PC-3 (cell line): ENCODE data around the gene SYMPK. TPM values are rescaled to one million over a fixed set of nuclear protein-coding genes. Genes with fewer than 3 reads are reported as not detected.

Source experiments
- ATAC-seq: fragments of 200-7000 bp; cut with Tn5 transposase; 2 replicates; pipeline ENCODE4 v1.9.1; 2020; ENCODE audit warnings: mild to moderate bottlenecking, moderate library complexity
- BruUV-seq: library from RNA; stranded (reverse); fragments of 400-500 nt; replicated peaks from 2 replicates; lab custom pipeline; 2021; lab: Mats Ljungman, UMichigan
- CTCF ChIA-PET: fragments of 300-600 bp; sonication (Branson Sonifier 250); formaldehyde crosslinking; loops from one replicate; lab custom pipeline; 2022; ENCODE audit warnings: antibody characterized with exemption; lab: Charles Lee
- POLR2A ChIA-PET: fragments of 300-600 bp; sonication (Branson Sonifier 250); formaldehyde crosslinking; loops from one replicate; lab custom pipeline; 2022; ENCODE audit warnings: antibody characterized with exemption; ENCODE audit not compliant: unreplicated experiment; lab: Charles Lee
- DNase-seq: peaks from one replicate; pipeline ENCODE4 v3.0.0-alpha.2; 2015
- H2AFZ ChIP-seq: fragments of 300-600 bp; sonication (generic); 2 replicates; pipeline ENCODE4 v1.6.0; 2016; ENCODE audit warnings: antibody characterized with exemption, low read length
- H3F3A ChIP-seq: fragments of 300-600 bp; sonication (generic); one replicate; pipeline ENCODE4 v1.6.0; 2017; ENCODE audit warnings: antibody characterized with exemption, low read length, control low read depth, mild to moderate bottlenecking; ENCODE audit not compliant: unreplicated experiment
- H3K27ac ChIP-seq: fragments of 300-600 bp; sonication (generic); 2 replicates; pipeline ENCODE4 v1.5.1; 2016; ENCODE audit warnings: mild to moderate bottlenecking, low read length
- H3K27me3 ChIP-seq: fragments of 300-600 bp; sonication (generic); 2 replicates; pipeline ENCODE4 v1.6.1; 2016; ENCODE audit warnings: low read length, mixed read lengths
- H3K36me3 ChIP-seq: fragments of 300-600 bp; sonication (generic); 2 replicates; pipeline ENCODE4 v1.6.1; 2016; ENCODE audit warnings: low read depth, mixed run types, low read length, mixed read lengths
- H3K4me1 ChIP-seq: fragments of 300-600 bp; sonication (generic); 2 replicates; pipeline ENCODE4 v1.5.1; 2016; ENCODE audit warnings: low read length; ENCODE audit not compliant: insufficient read depth
- H3K4me2 ChIP-seq: fragments of 300-600 bp; sonication (generic); 2 replicates; pipeline ENCODE4 v1.6.0; 2016; ENCODE audit warnings: low read length
- H3K4me3 ChIP-seq: fragments of 300-600 bp; sonication (generic); 2 replicates; pipeline ENCODE4 v1.5.1; 2016; ENCODE audit warnings: mild to moderate bottlenecking, low read length, mixed read lengths
- H3K79me2 ChIP-seq: fragments of 300-600 bp; sonication (generic); 2 replicates; pipeline ENCODE4 v1.6.1; 2017; ENCODE audit warnings: low read length, mixed read lengths
- H3K9ac ChIP-seq: fragments of 300-600 bp; sonication (generic); 2 replicates; pipeline ENCODE4 v1.6.0; 2016; ENCODE audit warnings: mild to moderate bottlenecking, low read length
- H3K9me2 ChIP-seq: fragments of 300-600 bp; sonication (generic); replicated peaks from 2 replicates; pipeline ENCODE4 v1.6.1; 2016; ENCODE audit warnings: mixed run types, low read length, mixed read lengths
- H3K9me3 ChIP-seq: fragments of 300-600 bp; sonication (generic); 2 replicates; pipeline ENCODE4 v1.6.1; 2016; ENCODE audit warnings: low read length, mixed read lengths
- H4K20me1 ChIP-seq: fragments of 300-600 bp; sonication (generic); 2 replicates; pipeline ENCODE4 v1.6.1; 2016; ENCODE audit warnings: low read length, mixed read lengths
- EZH2 ChIP-seq: fragments of 300-600 bp; sonication (generic); IDR thresholded peaks from one replicate; pipeline ENCODE4 v1.6.1; 2017; ENCODE audit warnings: antibody characterized with exemption, mild to moderate bottlenecking, low read length; ENCODE audit not compliant: unreplicated experiment
- EZH2phosphoT487 ChIP-seq: fragments of 300-600 bp; sonication (generic); IDR thresholded peaks from 2 replicates; pipeline ENCODE4 v1.6.1; 2018; ENCODE audit warnings: mild to moderate bottlenecking, antibody characterized with exemption, low read length, borderline replicate concordance
- intact Hi-C: fragments of 100-400 bp; cut with micrococcal nuclease; formaldehyde crosslinking; loops from 2 replicates; pipeline ENCODE4 v1.9.0; 2023
- total RNA-seq: library from RNA; depleted of rRNA; stranded (reverse); fragments of >200 nt; gene quantifications from 2 replicates; pipeline ENCODE4 v1.2.3, GENCODE V29; 2014
- TF ChIP-seq, protein P1 (sequence below): fragments of 300-600 bp; sonication (generic); conservative IDR thresholded peaks from 2 replicates; pipeline ENCODE4 v1.5.1; 2017; ENCODE audit warnings: antibody characterized with exemption, low read depth, mild to moderate bottlenecking, low read length

Gene SYMPK
- total RNA-seq, 1 experiment from 2014 or later = 36.6 TPM

DNA sequence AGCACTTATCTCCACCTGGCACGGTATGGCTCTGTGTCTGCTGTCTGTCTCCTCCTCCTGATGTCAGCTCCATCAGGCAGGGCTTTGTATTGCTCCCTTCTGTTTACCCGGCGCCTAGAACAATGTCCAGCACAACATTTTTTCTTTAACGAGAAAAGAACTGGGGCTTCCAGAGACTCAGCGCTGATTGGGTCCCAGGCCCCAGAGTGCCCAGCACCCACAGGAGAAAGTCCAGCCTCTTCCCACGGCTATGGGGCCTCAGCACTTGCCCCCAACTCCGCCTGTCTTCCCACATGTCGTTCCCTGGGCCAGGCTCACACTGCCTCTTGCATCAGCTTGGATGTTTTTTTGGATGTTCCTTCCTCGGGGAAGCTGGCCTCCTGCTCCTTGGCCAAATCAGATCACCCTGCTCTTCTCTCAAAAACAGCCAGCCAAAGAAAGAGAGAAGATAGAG, 32.6 kb upstream of the SYMPK start:
- Histone ChIP-seq H2AFZ (no peak overlapping the region), H3K4me2 (no peak overlapping the region), H4K20me1 (no peaks in the 10 kb centered on the region), H3K9me2 (no peaks in the 10 kb centered on the region), H3K9ac (no peak overlapping the region), H3K79me2 (no peaks in the 10 kb centered on the region), H3K4me3 (no peak overlapping the region), H3K27ac (no peak overlapping the region), H3K9me3 (no peaks in the 10 kb centered on the region), H3F3A (no peaks in the 10 kb centered on the region), H3K36me3 (no peaks in the 10 kb centered on the region), H3K4me1 (0 out of 2 replicates have a peak, but pooled peaks cover 2% of the 10 kb centered on the region), H3K27me3 (no peaks in the 10 kb centered on the region)
- CTCF ChIA-PET = no interaction called here
- DNase-seq (no peak), ATAC-seq (no peak)
- intact Hi-C loops = no loop called here
- no TSS peak for BruUV-seq
- POLR2A ChIA-PET = no interaction called here
- no peak for TF ChIP-seq EZH2phosphoT487
- TF ChIP-seq, protein P1, sequence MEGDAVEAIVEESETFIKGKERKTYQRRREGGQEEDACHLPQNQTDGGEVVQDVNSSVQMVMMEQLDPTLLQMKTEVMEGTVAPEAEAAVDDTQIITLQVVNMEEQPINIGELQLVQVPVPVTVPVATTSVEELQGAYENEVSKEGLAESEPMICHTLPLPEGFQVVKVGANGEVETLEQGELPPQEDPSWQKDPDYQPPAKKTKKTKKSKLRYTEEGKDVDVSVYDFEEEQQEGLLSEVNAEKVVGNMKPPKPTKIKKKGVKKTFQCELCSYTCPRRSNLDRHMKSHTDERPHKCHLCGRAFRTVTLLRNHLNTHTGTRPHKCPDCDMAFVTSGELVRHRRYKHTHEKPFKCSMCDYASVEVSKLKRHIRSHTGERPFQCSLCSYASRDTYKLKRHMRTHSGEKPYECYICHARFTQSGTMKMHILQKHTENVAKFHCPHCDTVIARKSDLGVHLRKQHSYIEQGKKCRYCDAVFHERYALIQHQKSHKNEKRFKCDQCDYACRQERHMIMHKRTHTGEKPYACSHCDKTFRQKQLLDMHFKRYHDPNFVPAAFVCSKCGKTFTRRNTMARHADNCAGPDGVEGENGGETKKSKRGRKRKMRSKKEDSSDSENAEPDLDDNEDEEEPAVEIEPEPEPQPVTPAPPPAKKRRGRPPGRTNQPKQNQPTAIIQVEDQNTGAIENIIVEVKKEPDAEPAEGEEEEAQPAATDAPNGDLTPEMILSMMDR = no peak
- no peak for TF ChIP-seq EZH2

DNA sequence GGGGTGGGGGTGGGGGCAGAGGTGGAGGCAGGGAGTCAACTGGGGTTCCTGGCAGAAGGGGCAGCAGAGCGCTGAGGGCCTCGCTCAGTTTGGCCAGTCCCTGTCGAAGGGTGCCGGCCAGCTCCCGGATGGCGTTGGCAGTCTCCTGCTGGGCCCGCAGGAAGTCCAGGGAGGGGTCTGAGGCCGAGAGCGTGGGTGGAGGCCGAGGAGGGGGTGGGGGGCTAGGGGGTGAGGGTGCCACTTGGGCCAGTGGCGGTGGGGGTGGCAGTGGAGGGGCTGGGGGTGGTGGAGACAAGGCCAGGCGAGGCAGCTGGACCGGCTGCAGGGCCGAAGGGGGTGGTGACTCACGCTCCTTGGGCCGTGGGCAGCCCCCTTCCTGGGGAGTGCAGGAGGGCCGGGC, 27.9 kb upstream of the SYMPK start:
- Histone ChIP-seq H3F3A (no peaks in the 10 kb centered on the region), H3K4me3 (no peak overlapping the region), H3K4me1 (no peaks in the 10 kb centered on the region), H3K27me3 (no peaks in the 10 kb centered on the region), H3K9me2 (no peaks in the 10 kb centered on the region), H3K36me3 (no peaks in the 10 kb centered on the region), H3K9ac (no peak overlapping the region), H3K27ac (no peak overlapping the region), H3K4me2 (no peak overlapping the region), H3K9me3 (no peaks in the 10 kb centered on the region), H2AFZ (no peak overlapping the region), H4K20me1 (no peaks in the 10 kb centered on the region), H3K79me2 (no peaks in the 10 kb centered on the region)
- DNase-seq (no peak), ATAC-seq (no peak)
- CTCF ChIA-PET = no interaction called here
- no TSS peak for BruUV-seq
- POLR2A ChIA-PET = no interaction called here
- TF ChIP-seq EZH2 = no peak
- TF ChIP-seq, protein P1 = no peak
- TF ChIP-seq EZH2phosphoT487 = no peak
- intact Hi-C loops = no loop called here

DNA sequence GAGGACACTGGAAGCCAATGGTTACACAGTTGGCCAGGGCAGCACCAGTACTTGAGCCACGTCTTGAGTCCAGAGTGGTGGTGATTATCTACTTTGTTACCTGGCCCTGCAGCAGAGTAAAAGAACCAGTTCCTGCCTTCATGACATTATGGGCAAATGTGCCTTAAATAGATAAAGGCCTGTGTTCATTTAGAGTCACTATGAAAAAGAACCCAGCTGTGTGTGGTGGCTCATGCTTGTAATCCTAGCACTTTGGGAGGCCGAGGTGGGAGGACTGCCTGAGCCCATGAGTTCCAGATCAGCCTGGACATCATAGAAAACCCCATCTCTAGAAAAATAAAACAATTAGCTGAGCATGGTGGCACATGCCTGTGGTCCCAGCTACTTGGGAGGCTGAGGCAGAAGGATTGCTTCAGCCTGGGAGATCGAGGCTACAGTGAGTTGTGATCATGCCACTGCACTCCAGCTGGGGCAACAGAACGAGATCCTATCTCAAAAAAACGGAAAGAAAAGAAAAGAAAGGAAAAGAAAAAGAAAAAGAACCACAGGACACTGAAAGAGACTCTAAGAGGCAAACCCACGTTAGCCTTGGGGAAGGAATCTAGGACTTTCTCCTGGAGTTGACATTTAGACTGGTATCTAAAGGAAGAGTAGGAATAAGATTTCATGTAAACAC, 26.4 kb upstream of the SYMPK start:
- peaks cover 14% of the 10 kb centered on the region for H3K79me2 ChIP-seq
- DNase-seq = no peak
- no peaks in the 10 kb centered on the region for H4K20me1 ChIP-seq
- no peaks in the 10 kb centered on the region for H3K9me2 ChIP-seq
- no peak for ATAC-seq
- no peaks in the 10 kb centered on the region for H3K9me3 ChIP-seq
- intact Hi-C loops = no loop called here
- ChIA-PET CTCF (no interaction called here), POLR2A (no interaction called here)
- BruUV-seq = no TSS peak
- H3F3A ChIP-seq = no peaks in the 10 kb centered on the region
- no peaks in the 10 kb centered on the region for H3K27me3 ChIP-seq
- H3K36me3 ChIP-seq = no peaks in the 10 kb centered on the region
- H3K9ac ChIP-seq = no peak overlapping the region
- H2AFZ ChIP-seq = no peak overlapping the region
- H3K4me1 ChIP-seq = peaks cover 5% of the 10 kb centered on the region; the same call in 1 of the 2 replicates
- H3K4me3 ChIP-seq = no peak overlapping the region
- H3K27ac ChIP-seq = no peak overlapping the region
- H3K4me2 ChIP-seq = no peak overlapping the region
- TF ChIP-seq, protein P1 = no peak
- TF ChIP-seq EZH2phosphoT487 (no peak), EZH2 (no peak)
